A549 (cell line): ENCODE data around the gene SOX15. TPM values are rescaled to one million over a fixed set of nuclear protein-coding genes. Genes with fewer than 3 reads are reported as not detected.
A peak's percentile ranks its signal among the peaks of the same experiment; 100 is the strongest.

ENCODE experiments used
- ATAC-seq, 2 experiments: fragments of 200-7000 bp in 1 of 2; fragments of >200 bp in 1 of 2; cut with Nextera tagmentation in 1 of 2; cut with Tn5 transposase in 1 of 2; 3 replicates each; pipeline versions ENCODE4 v1.8.0 to v1.9.1; 2018 to 2020; ENCODE audit warnings: mild to moderate bottlenecking in 1 of 2, moderate library complexity in 1 of 2
- CTCF ChIA-PET: fragments of 300-600 bp; sonication (Branson Sonifier 250); formaldehyde crosslinking; extraction: SDS; loops from one replicate; lab custom pipeline; 2021; ENCODE audit warnings: antibody characterized with exemption, inconsistent platforms; lab: Yijun Ruan, JAX
- POLR2A ChIA-PET: fragments of 350-600 bp; formaldehyde crosslinking; extraction: SDS; loops from one replicate; lab custom pipeline; 2021; ENCODE audit warnings: antibody characterized with exemption, inconsistent platforms; lab: Yijun Ruan, JAX
- DNase-seq, 2 experiments: peaks; one replicate each; pipeline versions ENCODE4 v3.0.0 to v3.0.0-alpha.2; 2011 to 2016; ENCODE audit warnings: low read depth in 1 of 2, low spot score in 1 of 2
- FAIRE-seq: peaks from 2 replicates; lab custom pipeline; 2011; peaks lifted over from hg19 to GRCh38; lab: Jason Lieb, UNC
- H3K27ac ChIP-seq, 2 experiments: fragments of >200 bp; sonication (Bioruptor Twin); formaldehyde crosslinking; 3 replicates each; pipeline ENCODE4 v1.5.1; 2016 to 2017
- H3K4me1 ChIP-seq: fragments of >200 bp; sonication (Bioruptor Twin); formaldehyde crosslinking; 3 replicates; pipeline ENCODE4 v1.6.1; 2016
- H3K4me2 ChIP-seq: fragments of >200 bp; sonication (Bioruptor Twin); formaldehyde crosslinking; 3 replicates; pipeline ENCODE4 v1.6.1; 2016
- H3K4me3 ChIP-seq: fragments of >200 bp; sonication (Bioruptor Twin); formaldehyde crosslinking; 3 replicates; pipeline ENCODE4 v1.5.1; 2016
- H3K9me3 ChIP-seq: fragments of >200 bp; sonication (Bioruptor Twin); formaldehyde crosslinking; 3 replicates; pipeline ENCODE4 v1.6.1; 2016
- ATOH8 ChIP-seq: fragments of 250-450 bp; sonication (Bioruptor Pico); IDR thresholded peaks from 2 replicates; pipeline ENCODE4 v1.5.0; 2020; ENCODE audit warnings: low read depth, mild to moderate bottlenecking, moderate library complexity
- BHLHE40 ChIP-seq: IDR thresholded peaks from 2 replicates; pipeline ENCODE4 v1.6.1; 2012; ENCODE audit warnings: low read depth, low read length, inconsistent platforms
- CBX2 ChIP-seq: fragments of 200-600 bp; sonication (generic); IDR thresholded peaks from 2 replicates; pipeline ENCODE4 v1.6.1; 2016; ENCODE audit warnings: low read depth, mild to moderate bottlenecking, borderline replicate concordance
- CBX8 ChIP-seq: fragments of 200-600 bp; sonication (generic); IDR thresholded peaks from 2 replicates; pipeline ENCODE4 v1.6.1; 2016
- CHD4 ChIP-seq: fragments of 200-600 bp; sonication (generic); IDR thresholded peaks from 2 replicates; pipeline ENCODE4 v1.6.1; 2016; ENCODE audit warnings: antibody characterized with exemption, mild to moderate bottlenecking, borderline replicate concordance
- CTCF ChIP-seq: fragments of >200 bp; sonication (Bioruptor Twin); formaldehyde crosslinking; IDR thresholded peaks from 3 replicates; pipeline ENCODE4 v1.5.1; 2016
- ESRRA ChIP-seq: fragments of 150-350 bp; IDR thresholded peaks from 2 replicates; pipeline ENCODE4 v1.6.1; 2014; ENCODE audit warnings: mild to moderate bottlenecking, low read length, borderline replicate concordance
- GATA3 ChIP-seq: IDR thresholded peaks from 2 replicates; pipeline ENCODE4 v1.6.1; 2012; ENCODE audit warnings: borderline replicate concordance
- HMGXB4 ChIP-seq: fragments of 250-450 bp; sonication (Bioruptor Pico); IDR thresholded peaks from 2 replicates; pipeline ENCODE4 v1.5.0; 2021; ENCODE audit warnings: mild to moderate bottlenecking, moderate library complexity, borderline replicate concordance
- HOXA7 ChIP-seq: fragments of 250-450 bp; sonication (Bioruptor Pico); IDR thresholded peaks from 2 replicates; pipeline ENCODE4 v1.5.0; 2020; ENCODE audit warnings: mild to moderate bottlenecking, moderate library complexity
- JUN ChIP-seq, 2 experiments: fragments of >200 bp; sonication (Bioruptor Twin); formaldehyde crosslinking; IDR thresholded peaks; 2 replicates in 1 of 2; 3 replicates in 1 of 2; pipeline ENCODE4 v1.6.1; 2016 to 2017
- JUNB ChIP-seq: fragments of >200 bp; sonication (Bioruptor Twin); formaldehyde crosslinking; IDR thresholded peaks from 2 replicates; pipeline ENCODE4 v1.6.1; 2016
- KDM1A ChIP-seq: fragments of 200-600 bp; sonication (generic); IDR thresholded peaks from 2 replicates; pipeline ENCODE4 v1.6.1; 2016; ENCODE audit warnings: low read depth, mild to moderate bottlenecking
- MAFK ChIP-seq: fragments of 450-650 bp; IDR thresholded peaks from 2 replicates; pipeline ENCODE4 v1.6.1; 2014; ENCODE audit not compliant: partially characterized antibody
- MYC ChIP-seq: IDR thresholded peaks from 2 replicates; pipeline ENCODE4 v1.6.1; 2012; ENCODE audit warnings: mild to moderate bottlenecking, inconsistent platforms, low read length, improper control_type of control experiment, borderline replicate concordance
- NFE2L2 ChIP-seq: fragments of 150-350 bp; conservative IDR thresholded peaks from 2 replicates; pipeline ENCODE4 v1.6.1; 2014; ENCODE audit warnings: low read length
- NR3C1 ChIP-seq: fragments of >200 bp; sonication (Bioruptor Twin); formaldehyde crosslinking; IDR thresholded peaks from 3 replicates; pipeline ENCODE4 v1.6.1; 2017
- RARB ChIP-seq: fragments of 250-450 bp; sonication (Bioruptor Pico); IDR thresholded peaks from 2 replicates; pipeline ENCODE4 v1.8.0; 2021; ENCODE audit warnings: mild to moderate bottlenecking, moderate library complexity
- REST ChIP-seq: fragments of 200-600 bp; sonication (generic); IDR thresholded peaks from 2 replicates; pipeline ENCODE4 v1.6.1; 2016; ENCODE audit warnings: antibody characterized with exemption, mild to moderate bottlenecking, moderate library complexity
- TFCP2L1 ChIP-seq: fragments of 250-450 bp; sonication (Bioruptor Pico); IDR thresholded peaks from 2 replicates; pipeline ENCODE4 v1.5.0; 2021; ENCODE audit warnings: mild to moderate bottlenecking
- USF2 ChIP-seq: fragments of 450-650 bp; IDR thresholded peaks from 2 replicates; pipeline ENCODE4 v1.6.1; 2014; ENCODE audit warnings: antibody characterized with exemption
- WGBS: methylation state at CpG from one replicate; pipeline ENCODE4 v1.1.6; 2017; ENCODE audit errors: missing lambda C conversion rate; 5-methylcytosine and 5-hydroxymethylcytosine counted together
- polyA plus RNA-seq, 4 experiments: library from polyadenylated mRNA; depleted of rRNA in 3 of 4; stranded (reverse); fragments of >200 nt; fragmentation: RNase III in 1 of 4; extraction: RNeasy Plus Mini Kit Qiagen cat#74134 plus additional on column Dnase treatment in 1 of 4; gene quantifications; 2 replicates in 3 of 4; 3 replicates in 1 of 4; pipeline ENCODE4 v1.2.3, GENCODE V29; 2011 to 2017

SOX15 gene
- polyA plus RNA-seq, 2 of the 4 experiments (the other 2 are of a cell fraction): 0.05 to 0.19 TPM

GRCh38 chr17:7588553-7589203 is 1.2 kb downstream of the SOX15 start (continued):
- no peak for TF ChIP-seq CTCF

- Histone ChIP-seq H3K9me3 (no peaks in the 10 kb centered on the region), H3K4me1 (peaks cover 44% of the 10 kb centered on the region), H3K27ac (0 out of 6 replicates have a peak overlapping the region, but pooled peaks of 1 of the 2 experiments have one; percentile 3), H3K4me3 (no peak overlapping the region)
- ATAC-seq (no peak), DNase-seq (no peak)
- CTCF ChIA-PET: interaction anchor here (0.5 to 12.1 kb wide), 27 partner anchors 8 to 472 kb away, joined by 3 to 184 read pairs (median 4); partner anchors contain the start of genes DNAH2, FXR2, SAT2 and TP53
- POLR2A ChIA-PET: interaction anchor here (0.9 to 5.0 kb wide), 6 partner anchors 8 to 108 kb away, joined by 3 to 97 read pairs (median 3); partner anchors contain the start of genes FXR2, TP53, WRAP53 and ZBTB4
- WGBS: 83% methylated on average over 12 of the region's 12 CpGs
- TF ChIP-seq USF2 (no peak), GATA3 (no peak)
- TF ChIP-seq, all 56 proteins: peak for 0
- FAIRE-seq: no peak
- H3K4me2 ChIP-seq: no peak overlapping the region
Observed at GRCh38 chr17:7587420-7588151, 2.3 kb downstream of the SOX15 start.

GRCh38 chr17:7586673-7587419 is 3.0 kb downstream of the SOX15 start:
- peak; percentile 94 for FAIRE-seq
- no peak overlapping the region for H3K4me3 ChIP-seq
- peak; percentile 85 to 89 for DNase-seq
- peak; percentile 41 to 47 for ATAC-seq
- H3K4me1 ChIP-seq: peaks cover 48% of the 10 kb centered on the region
- peak overlapping the region in 1 of 2 experiments; percentile 32; a peak in 2 of 6 replicates for H3K27ac ChIP-seq
- no peaks in the 10 kb centered on the region for H3K9me3 ChIP-seq
- H3K4me2 ChIP-seq: no peak overlapping the region
- WGBS: 51% methylated on average over 9 of the region's 9 CpGs
- ChIA-PET POLR2A (interaction anchor here (0.9 to 5.0 kb wide), 5 partner anchors 9 to 107 kb away, joined by 3 to 97 read pairs (median 3); partner anchors contain the start of genes FXR2, TP53, WRAP53 and ZBTB4), CTCF (interaction anchor here (0.5 to 12.1 kb wide), 31 partner anchors 9 to 473 kb away, joined by 3 to 184 read pairs (median 4); partner anchors contain the start of genes DNAH2, FXR2, SAT2 and TP53)
- TF ChIP-seq HOXA7: no peak
- no peak for TF ChIP-seq CBX2
- no peak for TF ChIP-seq ATOH8 (CRISPR knock-in tag)
- TF ChIP-seq HMGXB4 (CRISPR knock-in tag): no peak
- TF ChIP-seq CHD4: no peak
- TF ChIP-seq MYC: no peak
- no peak for TF ChIP-seq JUN (IDR thresholded peaks at IDR 0.05)
- no peak for TF ChIP-seq BHLHE40
- no peak for TF ChIP-seq RARB (CRISPR knock-in tag)
- no peak for TF ChIP-seq NFE2L2
- no peak for TF ChIP-seq REST
- no peak for TF ChIP-seq MAFK
- no peak for TF ChIP-seq KDM1A
- peak; percentile 83; the same call in 1 of the 2 replicates for TF ChIP-seq ESRRA
- no peak for TF ChIP-seq JUNB
- no peak for TF ChIP-seq NR3C1
- TF ChIP-seq CBX8: no peak
- no peak for TF ChIP-seq TFCP2L1 (CRISPR knock-in tag)
